IPS-18c (cell line): ENCODE data around the gene ZNF425.
"Not testable (repeated sequence)": the region's sequence is repeated elsewhere in the genome, so short reads cannot be mapped to it uniquely, and the experiment has no call there.

Experiments
- H3K4me3 ChIP-seq: 2 replicates; pipeline ENCODE4 v1.7.0; 2013; ENCODE audit warnings: low read depth, mild to moderate bottlenecking, low read length, moderate library complexity; ENCODE audit not compliant: insufficient read depth
- H3K9me3 ChIP-seq: one replicate; pipeline ENCODE4 v1.6.1; 2013; ENCODE audit warnings: mild to moderate bottlenecking, low read length, moderate library complexity; ENCODE audit not compliant: control insufficient read depth, insufficient read depth

ZNF425 gene

DNA sequence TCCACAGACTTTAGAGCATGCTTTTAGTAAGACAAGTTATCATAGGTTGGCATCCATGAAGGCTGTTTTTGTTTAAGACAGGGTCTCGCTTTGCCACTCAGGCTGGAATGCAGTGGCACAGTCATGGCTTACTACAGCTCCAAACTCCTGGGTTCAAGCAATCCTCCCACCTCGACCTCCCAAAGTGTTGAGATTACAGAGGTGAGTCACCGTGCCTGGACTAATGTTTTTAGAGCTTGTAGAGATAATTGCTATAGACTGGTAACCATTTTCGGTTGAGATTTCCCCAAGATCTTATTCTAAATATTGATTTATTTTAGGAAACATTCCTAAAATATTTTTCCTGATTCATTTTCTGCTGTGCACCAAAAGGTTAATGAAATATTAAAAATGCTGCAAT lies 15.8 kb upstream of the ZNF425 start:
- no peak overlapping the region for H3K4me3 ChIP-seq
- no peaks in the 10 kb centered on the region for H3K9me3 ChIP-seq

DNA sequence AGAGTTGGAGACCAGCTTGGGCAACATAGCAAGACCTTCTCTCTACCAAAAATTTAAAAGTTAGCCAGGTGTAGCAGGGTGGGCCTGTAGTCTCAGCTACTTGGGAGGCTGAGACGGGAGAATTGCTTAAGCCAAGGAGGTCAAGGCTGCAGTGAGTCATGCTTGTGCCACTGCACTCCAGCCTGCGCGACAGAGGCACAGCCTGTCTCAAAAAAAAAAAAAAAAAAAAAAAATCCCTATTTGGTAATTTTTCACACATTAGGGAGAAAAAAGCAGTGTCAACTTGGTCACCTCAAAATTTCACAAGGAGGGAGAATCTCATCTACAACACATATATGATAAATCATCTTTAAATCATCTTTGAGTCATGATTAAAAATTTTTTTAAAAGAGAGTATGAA lies 14.7 kb upstream of the ZNF425 start:
- no peaks in the 10 kb centered on the region for H3K9me3 ChIP-seq
- no peak overlapping the region for H3K4me3 ChIP-seq

DNA sequence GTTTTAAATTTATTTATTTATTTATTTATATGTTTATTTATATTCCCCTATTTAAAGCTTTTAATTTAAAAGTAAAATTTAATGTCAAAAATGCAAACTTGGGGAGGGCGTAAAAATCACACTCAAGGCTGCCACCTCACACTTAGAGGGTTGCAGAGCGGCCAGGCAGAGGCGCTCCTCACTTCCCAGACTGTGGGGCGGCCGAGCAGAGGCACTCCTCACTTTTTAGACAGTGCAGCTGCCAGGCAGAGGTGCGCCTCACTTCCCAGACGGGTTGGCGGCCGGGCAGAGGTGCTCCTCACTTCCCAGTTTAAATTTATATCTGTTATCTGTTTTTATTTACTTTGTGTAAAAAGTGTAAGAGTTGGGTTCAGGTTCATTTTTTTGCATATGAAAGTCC lies 10.0 kb upstream of the ZNF425 start:
- no peak overlapping the region for H3K4me3 ChIP-seq
- H3K9me3 ChIP-seq, result no peaks in the 10 kb centered on the region

DNA sequence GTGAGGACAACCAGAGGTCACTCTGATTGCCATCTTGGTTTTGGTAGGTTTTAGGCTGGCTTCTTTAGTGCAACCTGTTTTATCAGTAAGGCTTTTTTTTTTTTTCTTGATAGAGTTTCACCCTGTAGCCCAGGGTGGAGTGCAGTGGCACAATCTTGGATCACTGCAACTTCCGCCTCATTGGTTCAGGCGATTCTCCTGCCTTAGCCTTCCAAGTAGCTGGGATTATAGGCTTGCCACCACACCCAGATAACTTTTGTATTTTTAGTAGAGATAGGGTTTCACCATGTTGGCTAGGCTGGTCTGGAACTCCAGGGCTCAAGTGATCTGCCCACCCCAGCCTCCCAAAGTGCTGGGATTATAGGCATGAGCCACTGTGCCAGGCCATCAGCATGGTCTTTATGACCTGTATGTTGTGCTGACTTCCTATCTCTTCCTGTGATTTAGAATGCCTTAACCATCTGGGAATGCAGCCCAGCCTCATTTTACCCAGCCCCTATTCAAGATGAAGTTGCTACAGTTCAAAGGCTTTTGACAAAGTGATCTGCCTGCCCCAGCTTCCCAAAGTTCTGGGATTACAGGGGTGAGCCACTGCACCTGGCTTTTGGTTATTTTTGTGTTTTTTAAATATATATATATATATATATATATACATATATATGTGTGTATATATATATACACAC lies 7.0 kb upstream of the ZNF425 start:
- no peak overlapping the region for H3K4me3 ChIP-seq
- no peaks in the 10 kb centered on the region for H3K9me3 ChIP-seq

DNA sequence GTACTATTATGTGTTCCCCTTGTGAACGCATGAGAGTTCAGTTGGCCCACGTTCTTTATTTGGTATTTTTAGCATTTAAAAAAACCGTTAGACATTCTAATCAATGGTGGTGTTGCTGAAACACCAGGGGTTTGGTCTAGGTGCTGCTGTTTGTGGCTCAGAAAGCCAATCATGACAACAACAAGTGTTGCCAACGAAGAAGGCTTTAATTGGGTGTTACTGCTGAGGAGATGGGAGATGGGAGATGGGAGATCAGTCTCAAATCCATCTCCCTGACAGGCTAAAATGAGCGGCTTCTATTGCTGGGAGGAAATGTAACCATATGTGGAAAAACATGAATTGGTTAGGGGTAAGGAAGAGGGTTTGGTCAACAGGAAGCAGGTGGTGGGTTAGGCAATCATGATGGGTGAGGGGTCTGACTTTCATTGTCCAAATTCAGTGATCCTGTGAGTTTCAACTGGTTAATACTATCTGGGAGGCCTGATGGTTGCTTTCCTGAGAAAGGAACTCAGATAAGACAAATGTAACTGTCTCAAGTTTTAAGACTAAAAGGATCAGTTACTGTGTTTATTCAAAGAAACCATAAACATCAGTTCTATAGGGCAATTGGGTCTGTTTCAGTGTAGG lies 4.6 kb upstream of the ZNF425 start:
- Histone ChIP-seq H3K4me3 (no peak overlapping the region), H3K9me3 (no peaks in the 10 kb centered on the region)

DNA sequence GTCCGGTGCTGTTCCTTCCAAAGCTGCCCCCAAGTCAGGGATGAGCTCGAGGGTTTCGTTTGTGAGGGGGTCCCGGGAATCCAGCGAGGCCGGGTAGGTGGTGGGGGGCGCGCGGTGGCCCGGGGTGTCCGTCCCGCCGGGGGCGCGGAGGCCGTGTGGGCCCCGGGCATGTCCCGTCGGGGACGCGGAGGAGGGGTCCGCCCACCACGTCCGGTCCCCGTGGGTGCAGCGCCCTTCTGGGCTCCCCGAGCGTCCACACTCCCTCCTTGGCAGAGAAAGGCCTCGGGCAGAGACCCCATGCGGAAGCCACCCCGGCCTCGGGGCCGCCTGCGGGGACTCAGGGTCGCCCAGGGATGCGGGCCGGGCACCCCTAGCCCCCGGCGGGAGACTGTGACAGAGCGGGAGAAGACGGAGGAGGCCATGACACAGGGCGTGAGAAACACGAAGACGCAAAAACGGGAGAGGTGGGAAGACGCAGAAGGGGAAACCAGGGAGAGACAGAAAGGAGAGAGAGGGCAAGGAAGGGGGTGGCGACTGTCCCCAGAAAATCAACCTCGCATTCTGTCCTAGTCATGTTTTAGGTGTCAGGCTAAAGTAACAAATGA lies 640 bp upstream of the ZNF425 start:
- Histone ChIP-seq H3K4me3 (peak overlapping the region; percentile 95), H3K9me3 (peaks cover 4% of the 10 kb centered on the region)

DNA sequence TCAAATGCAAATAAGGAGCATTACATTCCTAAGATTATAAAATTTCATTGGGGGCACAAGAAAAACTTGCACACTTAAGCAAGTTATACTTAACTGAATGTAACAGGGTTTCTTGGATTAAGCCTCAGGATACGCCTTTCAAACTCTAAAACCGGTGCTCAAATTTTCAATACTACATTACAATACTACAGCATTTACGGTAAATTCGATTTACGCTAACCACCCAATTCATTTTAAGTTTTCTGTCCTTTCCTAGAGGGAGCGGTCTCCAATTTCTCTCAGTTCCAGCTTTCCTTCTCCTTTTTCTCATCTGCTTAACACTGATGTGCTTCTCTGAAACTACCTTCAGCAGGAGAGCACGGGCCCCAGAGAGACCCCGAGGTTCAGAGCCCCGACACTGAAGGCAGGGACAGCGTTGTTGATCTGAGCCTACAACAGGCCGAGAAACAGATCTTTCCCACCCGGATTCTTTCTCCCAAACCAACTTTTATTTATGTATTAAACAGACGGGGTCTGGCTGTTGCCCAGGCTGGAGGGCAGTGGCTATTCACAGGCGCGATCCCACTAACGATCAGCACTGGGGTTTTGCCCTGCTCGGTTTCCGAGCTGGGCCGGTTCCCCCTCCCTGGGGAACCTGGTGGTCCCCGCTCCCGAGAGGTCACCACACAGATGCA lies 798 bp downstream of the ZNF425 start:
- H3K9me3 ChIP-seq, result peaks cover 4% of the 10 kb centered on the region
- H3K4me3 ChIP-seq, result peak overlapping the region; percentile 95

DNA sequence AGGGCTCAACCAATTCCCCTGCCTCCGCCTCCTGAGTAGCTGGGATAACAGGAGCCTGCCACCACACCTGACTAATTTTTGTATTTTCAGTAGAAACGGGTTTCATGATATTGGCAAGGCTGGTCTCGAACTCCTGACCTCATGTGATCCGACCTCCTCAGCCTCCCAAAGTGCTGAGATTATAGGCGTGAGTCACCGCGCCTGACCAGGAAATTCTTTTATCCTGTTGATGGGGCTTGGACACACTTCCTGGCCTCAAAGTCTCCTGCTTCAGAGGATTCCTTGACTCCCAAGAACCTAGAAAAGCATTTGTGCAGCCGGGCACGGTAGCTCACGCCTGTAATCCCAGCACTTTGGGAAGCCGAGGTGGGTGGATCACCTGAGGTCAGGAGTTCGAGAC lies 16.2 kb downstream of the ZNF425 start:
- no peaks in the 10 kb centered on the region for H3K9me3 ChIP-seq

DNA sequence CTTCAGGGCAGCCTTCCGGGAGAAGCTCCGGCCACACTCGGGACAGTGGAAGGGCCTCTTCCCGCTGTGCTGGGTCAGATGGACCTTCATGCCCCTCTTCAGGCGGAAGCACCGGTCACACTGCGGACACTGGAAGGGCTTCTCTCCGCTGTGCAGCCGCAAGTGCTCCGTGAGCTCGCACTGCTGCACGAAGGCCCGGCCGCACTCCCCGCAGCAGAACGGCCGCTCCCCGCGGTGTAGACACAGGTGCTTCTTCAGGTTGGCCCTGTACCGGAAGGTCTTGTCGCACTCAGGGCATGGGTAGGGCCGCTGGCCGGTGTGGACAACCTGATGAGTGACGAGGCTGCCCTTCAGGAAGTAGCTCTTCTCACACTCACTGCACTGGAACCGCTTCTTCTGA lies 21.4 kb downstream of the ZNF425 start:
- Histone ChIP-seq H3K4me3 (no peak overlapping the region), H3K9me3 (no peaks in the 10 kb centered on the region)

More for the DNA sequence above, 16.2 kb downstream of the ZNF425 start:
- H3K4me3 ChIP-seq, result no peak overlapping the region

DNA sequence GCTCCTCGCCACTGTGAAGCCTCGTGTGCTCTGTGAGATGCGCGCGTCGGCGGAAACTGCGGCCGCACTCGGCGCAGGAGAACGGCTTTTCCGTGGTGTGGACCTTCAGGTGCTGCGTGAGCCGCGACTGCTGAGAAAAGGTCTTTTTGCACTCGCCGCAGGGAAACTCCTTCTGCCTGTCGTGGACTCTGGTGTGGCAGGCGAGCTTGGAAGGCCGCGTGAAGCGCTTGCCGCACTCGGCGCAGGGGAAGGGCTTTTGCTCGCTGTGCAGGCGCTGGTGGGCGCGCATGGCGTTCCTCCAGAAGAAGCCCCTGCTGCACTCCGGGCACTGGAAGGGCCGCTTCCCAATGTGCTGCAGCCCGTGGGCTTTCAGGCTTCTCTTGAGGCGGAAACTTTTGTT lies 21.9 kb downstream of the ZNF425 start:
- no peak overlapping the region for H3K4me3 ChIP-seq
- no peaks in the 10 kb centered on the region for H3K9me3 ChIP-seq

DNA sequence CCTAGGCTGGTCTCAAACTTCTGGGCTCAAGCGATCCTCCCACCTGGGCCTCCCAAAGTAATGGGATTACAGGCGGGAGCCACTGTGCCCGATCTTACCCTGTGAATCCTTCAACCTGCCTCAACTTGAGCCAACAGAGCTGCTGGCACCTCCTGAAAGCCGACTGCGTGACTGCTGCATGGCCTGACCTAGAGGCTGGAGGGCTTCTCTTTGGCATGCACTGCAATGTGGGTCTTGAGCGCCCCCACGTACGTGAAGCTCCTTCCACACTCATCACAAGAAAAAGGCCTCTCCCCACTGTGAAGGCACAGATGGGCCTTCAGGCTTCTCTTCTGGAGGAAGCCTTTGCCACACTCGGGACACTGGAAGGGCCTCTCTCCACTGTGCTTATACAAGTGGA lies 22.7 kb downstream of the ZNF425 start:
- Histone ChIP-seq H3K9me3 (no peaks in the 10 kb centered on the region), H3K4me3 (no peak overlapping the region)

DNA sequence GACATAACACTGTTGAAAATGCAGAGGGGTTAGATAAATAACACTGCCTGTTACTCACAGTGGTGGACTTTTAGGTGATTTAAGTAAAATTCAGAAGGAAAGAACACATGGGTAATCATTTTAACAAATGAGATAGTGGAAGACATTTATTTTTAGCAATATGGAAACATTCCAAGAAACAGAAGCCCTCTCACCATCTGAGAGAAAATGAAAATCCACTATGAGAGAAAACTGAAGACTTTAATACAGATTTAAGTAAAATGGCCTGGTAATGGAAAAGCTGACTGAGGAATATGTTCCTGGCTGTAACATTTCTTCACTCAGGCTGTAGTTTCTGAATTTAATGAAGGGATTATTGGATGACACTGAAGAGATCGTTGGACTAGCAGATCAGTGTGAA lies 23.5 kb downstream of the ZNF425 start:
- Histone ChIP-seq H3K4me3 (no peak overlapping the region), H3K9me3 (no peaks in the 10 kb centered on the region)

DNA sequence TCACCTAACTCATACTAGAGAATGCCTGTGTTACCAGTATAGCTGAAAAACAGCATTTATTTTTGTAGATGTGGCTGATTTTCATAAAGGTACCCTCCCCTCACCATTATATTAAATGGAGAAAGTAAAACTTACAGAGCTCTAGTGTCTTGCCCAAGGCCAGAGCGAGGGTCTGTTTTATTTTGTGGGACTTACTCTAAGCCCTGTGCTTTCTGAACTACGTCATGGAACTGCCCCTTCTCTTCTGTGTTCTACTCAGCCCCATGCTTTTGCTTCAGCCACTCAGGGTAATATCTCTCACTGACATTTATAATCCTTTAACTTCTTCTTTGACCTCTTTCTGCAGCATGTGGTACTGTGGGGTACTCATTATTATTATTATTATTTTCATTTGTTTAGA lies 25.3 kb downstream of the ZNF425 start:
- Histone ChIP-seq H3K9me3 (no peaks in the 10 kb centered on the region), H3K4me3 (no peak overlapping the region)

DNA sequence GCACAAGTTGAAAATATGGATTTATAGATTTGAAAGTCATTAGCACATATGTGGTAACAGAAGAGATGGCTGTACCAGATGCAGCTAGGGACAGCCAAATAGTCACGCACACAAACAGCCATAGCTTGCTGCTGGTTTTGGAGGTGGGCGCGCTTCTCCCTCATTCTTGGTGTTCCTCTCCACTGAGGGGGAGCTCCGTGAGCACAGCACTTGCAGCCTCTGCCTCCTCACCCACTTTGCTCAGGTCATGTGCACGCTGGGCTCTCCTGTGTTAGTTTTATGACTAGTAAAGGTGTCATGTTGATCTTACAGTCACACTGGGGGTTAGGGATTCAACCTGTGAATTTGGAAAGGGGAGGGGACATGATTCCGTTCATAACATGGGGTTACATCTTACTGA lies 27.1 kb downstream of the ZNF425 start:
- no peak overlapping the region for H3K4me3 ChIP-seq
- H3K9me3 ChIP-seq, result no peaks in the 10 kb centered on the region

DNA sequence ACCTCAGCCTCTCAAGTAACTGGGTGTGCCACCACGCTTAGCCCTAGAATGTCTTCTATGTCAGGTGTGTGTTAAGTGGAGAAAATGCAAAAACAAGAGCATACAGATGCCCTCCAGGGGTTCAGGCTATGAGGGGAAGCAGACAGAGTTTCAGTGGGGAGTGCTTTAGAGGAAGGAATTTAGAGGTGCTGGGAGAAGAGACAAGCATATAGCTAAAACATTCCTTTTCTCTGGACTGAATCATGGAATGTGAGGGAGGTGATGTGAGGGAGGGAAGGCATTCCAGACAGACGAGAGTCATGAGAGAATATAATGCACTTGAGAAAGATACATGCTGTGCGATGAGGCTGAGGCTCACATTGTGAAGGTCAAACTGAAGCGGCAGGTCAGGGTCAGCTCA lies 29.0 kb downstream of the ZNF425 start:
- no peak overlapping the region for H3K4me3 ChIP-seq
- no peaks in the 10 kb centered on the region for H3K9me3 ChIP-seq

DNA sequence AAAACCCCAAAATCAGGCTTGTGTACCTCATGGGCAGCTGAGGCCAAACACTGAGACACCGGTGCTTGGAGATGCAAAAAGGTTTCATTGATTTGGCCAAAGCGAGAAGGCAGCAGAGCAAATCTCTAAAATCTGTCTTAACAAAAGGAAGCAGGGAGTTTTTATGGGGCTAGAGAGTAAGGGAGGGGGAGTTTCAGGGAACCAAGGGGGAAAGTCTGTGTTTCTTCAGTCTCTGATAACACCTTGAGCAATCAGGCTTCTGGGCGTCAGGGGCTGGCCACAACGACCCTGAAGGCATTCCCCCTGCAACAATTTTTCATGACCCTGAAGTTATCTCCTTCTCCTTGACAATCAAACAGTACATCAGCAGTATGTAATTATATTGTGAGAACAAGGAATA lies 32.9 kb downstream of the ZNF425 start:
- Histone ChIP-seq H3K9me3 (no peaks in the 10 kb centered on the region), H3K4me3 (no peak overlapping the region)

DNA sequence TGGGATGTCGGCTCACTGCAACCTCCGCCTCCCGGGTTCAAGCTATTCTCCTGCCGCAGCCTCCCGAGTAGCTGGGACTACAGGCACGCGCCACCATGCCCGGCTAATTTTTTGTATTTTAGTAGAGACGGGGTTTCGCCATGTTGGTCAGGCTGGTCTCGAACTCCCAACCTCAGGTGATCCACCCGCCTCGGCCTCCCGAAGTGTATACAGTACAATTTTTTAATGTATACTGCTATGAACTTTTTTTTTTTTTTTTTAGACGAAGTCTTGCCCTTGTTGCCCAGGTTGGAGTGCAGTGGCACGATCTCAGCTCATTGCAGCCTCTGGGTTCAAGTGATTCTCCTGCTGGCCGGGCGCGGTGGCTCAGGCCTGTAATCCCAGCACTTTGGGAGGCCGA lies 33.9 kb downstream of the ZNF425 start:
- not testable (repeated sequence) for H3K9me3 ChIP-seq, H3K4me3 ChIP-seq
